ENCODE results near the gene UMAD1.

GRCh38 chr7:7921830-7922229 lies 281.3 kb downstream of the UMAD1 start:
- no peak for TF ChIP-seq POLR2A (IDR thresholded peaks at IDR 0.05; ENCODE audit: low read depth, low read length)
- no peak for TF ChIP-seq POLR2AphosphoS5 (IDR thresholded peaks at IDR 0.05; ENCODE audit: low read depth, low read length)
- TF ChIP-seq TAF1 (IDR thresholded peaks at IDR 0.05; ENCODE audit: borderline replicate concordance, low read depth, low read length), result no peak
